HG03039 (cell line): ENCODE measurements around the gene COL25A1.
"Not testable (repeated sequence)": the region's sequence is repeated elsewhere in the genome, so short reads cannot be mapped to it uniquely, and the experiment has no call there.

Experiments used
- ATAC-seq: cut with Tn5 transposase; IDR thresholded peaks from one replicate; pipeline ENCODE4 v1.9.1; 2021; ENCODE audit warnings: mild to moderate bottlenecking, moderate library complexity; ENCODE audit not compliant: unreplicated experiment

Gene COL25A1

GRCh38 chr4:109174224-109174953 is 128.1 kb downstream of the COL25A1 start:
- no peak for ATAC-seq

- ATAC-seq, result no peak
Observed at GRCh38 chr4:109172301-109172700, 130.2 kb downstream of the COL25A1 start.

GRCh38 chr4:109171070-109171469 is 131.4 kb downstream of the COL25A1 start:
- ATAC-seq, result no peak

- no peak for ATAC-seq
Observed at GRCh38 chr4:109169170-109169569, 133.3 kb downstream of the COL25A1 start.

GRCh38 chr4:109166586-109166985 is 135.9 kb downstream of the COL25A1 start:
- ATAC-seq, result no peak

GRCh38 chr4:109166126-109166525 is 136.3 kb downstream of the COL25A1 start:
- ATAC-seq, result no peak

- no peak for ATAC-seq
Observed at GRCh38 chr4:109164011-109164410, 138.4 kb downstream of the COL25A1 start.

GRCh38 chr4:109163493-109163892 is 139.0 kb downstream of the COL25A1 start:
- ATAC-seq, result no peak

GRCh38 chr4:109162759-109163158 is 139.7 kb downstream of the COL25A1 start:
- no peak for ATAC-seq

- ATAC-seq, result no peak
Observed at GRCh38 chr4:109160494-109160893, 142.0 kb downstream of the COL25A1 start.

GRCh38 chr4:109157696-109158095 is 144.8 kb downstream of the COL25A1 start:
- ATAC-seq, result no peak

GRCh38 chr4:109157205-109157604 is 145.3 kb downstream of the COL25A1 start:
- no peak for ATAC-seq

GRCh38 chr4:109156356-109156755 is 146.1 kb downstream of the COL25A1 start:
- ATAC-seq, result no peak

- no peak for ATAC-seq
Observed at GRCh38 chr4:109155682-109156283, 146.7 kb downstream of the COL25A1 start.

- no peak for ATAC-seq
Observed at GRCh38 chr4:109155084-109155483, 147.4 kb downstream of the COL25A1 start.

- no peak for ATAC-seq
Observed at GRCh38 chr4:109154424-109154823, 148.0 kb downstream of the COL25A1 start.

GRCh38 chr4:109149836-109150235 is 152.6 kb downstream of the COL25A1 start:
- no peak for ATAC-seq

- no peak for ATAC-seq
Observed at GRCh38 chr4:109148577-109149075, 153.8 kb downstream of the COL25A1 start.

- no peak for ATAC-seq
Observed at GRCh38 chr4:109147135-109147534, 155.3 kb downstream of the COL25A1 start.

GRCh38 chr4:109146499-109146898 is 156.0 kb downstream of the COL25A1 start:
- ATAC-seq, result no peak

GRCh38 chr4:109138125-109138524 is 164.3 kb downstream of the COL25A1 start:
- not testable (repeated sequence) for ATAC-seq

GRCh38 chr4:109134921-109135320 is 167.5 kb downstream of the COL25A1 start:
- no peak for ATAC-seq
